OCI-LY3 (cell line): ENCODE results near the gene ATG7.

Experiments
- H2AFZ ChIP-seq: fragments of 200-600, 300-600 bp; shearing (Covaris generic); 2 replicates; pipeline ENCODE4 v1.6.0; 2014; ENCODE audit warnings: antibody characterized with exemption, low read depth, low read length
- H3K27ac ChIP-seq: fragments of 200-600, 300-600 bp; sonication (generic); 2 replicates; pipeline ENCODE4 v1.5.1; 2014; ENCODE audit warnings: mild to moderate bottlenecking, low read length, moderate library complexity, mixed read lengths
- H3K27me3 ChIP-seq: fragments of 200-600, 300-600 bp; sonication (generic); 2 replicates; pipeline ENCODE4 v1.6.1; 2014; ENCODE audit warnings: low read depth, low read length, mixed read lengths
- H3K36me3 ChIP-seq: fragments of 200-600, 300-600 bp; sonication (generic); replicated peaks from 2 replicates; pipeline ENCODE3; 2014; ENCODE audit warnings: low read depth, low read length, mixed read lengths
- H3K4me1 ChIP-seq: fragments of 300-600, 200-600 bp; sonication (generic); 2 replicates; pipeline ENCODE4 v1.6.1; 2014; ENCODE audit warnings: low read length, mixed read lengths
- H3K4me2 ChIP-seq: fragments of 200-600, 300-600 bp; sonication (generic); 2 replicates; pipeline ENCODE4 v1.6.1; 2014; ENCODE audit warnings: low read length, mixed read lengths
- H3K4me3 ChIP-seq: fragments of 300-600, 200-600 bp; sonication (generic); 2 replicates; pipeline ENCODE4 v1.5.1; 2014; ENCODE audit warnings: antibody characterized with exemption, mild to moderate bottlenecking, low read length, moderate library complexity
- H3K79me2 ChIP-seq: fragments of 300-600, 200-600 bp; shearing (Covaris generic); 2 replicates; pipeline ENCODE4 v1.6.1; 2014; ENCODE audit warnings: mild to moderate bottlenecking, low read length, mixed read lengths
- H3K9ac ChIP-seq: fragments of 300-600, 200-600 bp; shearing (Covaris generic); 2 replicates; pipeline ENCODE4 v1.6.0; 2014; ENCODE audit warnings: mild to moderate bottlenecking, low read length, moderate library complexity
- H3K9me3 ChIP-seq: fragments of 200-600, 300-600 bp; shearing (Covaris generic); 2 replicates; pipeline ENCODE4 v1.6.1; 2014; ENCODE audit warnings: low read length, mixed read lengths; ENCODE audit not compliant: insufficient read depth
- H4K20me1 ChIP-seq: fragments of 200-600, 300-600 bp; sonication (generic); 2 replicates; pipeline ENCODE4 v1.6.1; 2016; ENCODE audit warnings: low read length, mixed read lengths; ENCODE audit not compliant: insufficient read depth
- CTCF ChIP-seq: fragments of 200-600, 300-600 bp; sonication (generic); IDR thresholded peaks from 2 replicates; pipeline ENCODE4 v1.5.1; 2014; ENCODE audit warnings: antibody characterized with exemption, low read length, low read depth
- EZH2phosphoT487 ChIP-seq: fragments of 200-600 bp; shearing (Covaris generic); IDR thresholded peaks from 2 replicates; pipeline ENCODE4 v1.6.1; 2018; ENCODE audit warnings: antibody characterized with exemption, mixed run types, low read depth

Gene ATG7

GRCh38 chr3:11588755-11589154, 316.6 kb downstream of the ATG7 start:
- H3K9me3 ChIP-seq = no peaks in the 10 kb centered on the region
- H3K79me2 ChIP-seq = peaks cover 26% of the 10 kb centered on the region
- no peak overlapping the region for H3K9ac ChIP-seq
- H3K4me2 ChIP-seq = no peak overlapping the region
- no peaks in the 10 kb centered on the region for H3K27me3 ChIP-seq
- no peaks in the 10 kb centered on the region for H3K4me1 ChIP-seq
- no peak overlapping the region for H2AFZ ChIP-seq
- no peak overlapping the region for H3K4me3 ChIP-seq
- H3K36me3 ChIP-seq = no peaks in the 10 kb centered on the region
- peaks cover 50% of the 10 kb centered on the region for H4K20me1 ChIP-seq
- TF ChIP-seq CTCF (no peak), EZH2phosphoT487 (no peak)
- H3K27ac ChIP-seq = no peak overlapping the region

GRCh38 chr3:11589706-11590105, 317.5 kb downstream of the ATG7 start:
- TF ChIP-seq EZH2phosphoT487 = no peak
- no peak for TF ChIP-seq CTCF
- H3K27ac ChIP-seq = no peak overlapping the region
- H3K9ac ChIP-seq = no peak overlapping the region
- H2AFZ ChIP-seq = no peak overlapping the region
- H3K36me3 ChIP-seq = no peaks in the 10 kb centered on the region
- H3K27me3 ChIP-seq = no peaks in the 10 kb centered on the region
- H4K20me1 ChIP-seq = peaks cover 50% of the 10 kb centered on the region
- H3K4me2 ChIP-seq = no peak overlapping the region
- no peaks in the 10 kb centered on the region for H3K9me3 ChIP-seq
- peaks cover 21% of the 10 kb centered on the region for H3K79me2 ChIP-seq
- H3K4me1 ChIP-seq = no peaks in the 10 kb centered on the region
- H3K4me3 ChIP-seq = no peak overlapping the region

- H3K79me2 ChIP-seq = peaks cover 21% of the 10 kb centered on the region
- H2AFZ ChIP-seq = no peak overlapping the region
These were observed 318.8 kb downstream of the ATG7 start for GRCh38 chr3:11591002-11591355.

More at GRCh38 chr3:11591002-11591355, 318.8 kb downstream of the ATG7 start:
- Histone ChIP-seq H3K9me3 (no peaks in the 10 kb centered on the region), H3K4me2 (no peak overlapping the region), H3K9ac (no peak overlapping the region), H4K20me1 (peaks cover 50% of the 10 kb centered on the region), H3K4me1 (no peaks in the 10 kb centered on the region), H3K27me3 (no peaks in the 10 kb centered on the region), H3K27ac (no peak overlapping the region), H3K4me3 (no peak overlapping the region), H3K36me3 (no peaks in the 10 kb centered on the region)
- TF ChIP-seq EZH2phosphoT487 = no peak
- no peak for TF ChIP-seq CTCF
